IPS-18c (cell line): Measurements from ENCODE around the gene DSC2.

ENCODE experiments used
- H3K4me3 ChIP-seq: 2 replicates; pipeline ENCODE4 v1.7.0; 2013; ENCODE audit warnings: low read depth, mild to moderate bottlenecking, low read length, moderate library complexity; ENCODE audit not compliant: insufficient read depth
- H3K9me3 ChIP-seq: one replicate; pipeline ENCODE4 v1.6.1; 2013; ENCODE audit warnings: mild to moderate bottlenecking, low read length, moderate library complexity; ENCODE audit not compliant: control insufficient read depth, insufficient read depth

The DSC2 gene

DNA sequence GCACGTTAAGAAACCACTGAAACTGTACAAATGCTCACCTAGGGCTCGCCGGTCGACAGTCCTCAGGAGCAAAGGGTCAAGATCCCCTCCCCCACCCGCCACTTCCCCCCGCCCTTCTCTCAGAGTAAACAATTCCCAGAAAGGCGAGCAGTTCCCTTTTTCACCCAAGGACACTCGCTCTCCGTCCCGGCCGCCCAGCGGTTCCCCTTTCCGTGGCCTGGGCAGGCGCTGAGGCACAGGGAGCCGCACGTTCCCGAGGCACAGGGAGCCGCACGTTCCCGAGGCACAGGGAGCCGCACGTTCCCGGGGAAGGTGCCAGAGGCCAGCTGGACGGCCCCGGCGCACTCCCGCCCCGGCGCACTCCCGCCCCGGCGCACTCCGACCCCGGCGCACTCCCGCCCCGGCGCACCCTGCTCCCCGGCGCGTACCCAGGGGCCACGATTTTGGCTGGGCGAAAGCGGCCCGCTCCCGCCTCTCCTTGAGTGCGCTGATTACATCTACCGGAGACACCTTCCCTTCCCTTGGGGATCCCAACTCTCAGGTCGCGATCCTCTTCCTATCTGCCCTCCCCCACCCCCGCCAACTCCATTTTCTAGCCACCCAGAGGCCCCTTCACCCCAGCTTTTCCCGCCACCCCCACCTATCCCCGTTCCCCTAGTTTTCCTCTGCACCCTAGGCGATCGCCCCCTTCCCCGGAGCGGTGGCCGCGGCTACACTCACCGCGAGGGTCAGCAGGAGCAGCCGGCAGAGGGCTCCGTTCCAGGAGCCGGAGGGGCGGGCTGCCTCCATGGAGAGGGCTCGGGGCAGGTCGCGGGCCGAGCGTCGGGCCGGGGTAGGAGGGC lies 817 bp downstream of the DSC2 start:
- Histone ChIP-seq H3K4me3 (peak overlapping the region; percentile 76), H3K9me3 (no peaks in the 10 kb centered on the region)

DNA sequence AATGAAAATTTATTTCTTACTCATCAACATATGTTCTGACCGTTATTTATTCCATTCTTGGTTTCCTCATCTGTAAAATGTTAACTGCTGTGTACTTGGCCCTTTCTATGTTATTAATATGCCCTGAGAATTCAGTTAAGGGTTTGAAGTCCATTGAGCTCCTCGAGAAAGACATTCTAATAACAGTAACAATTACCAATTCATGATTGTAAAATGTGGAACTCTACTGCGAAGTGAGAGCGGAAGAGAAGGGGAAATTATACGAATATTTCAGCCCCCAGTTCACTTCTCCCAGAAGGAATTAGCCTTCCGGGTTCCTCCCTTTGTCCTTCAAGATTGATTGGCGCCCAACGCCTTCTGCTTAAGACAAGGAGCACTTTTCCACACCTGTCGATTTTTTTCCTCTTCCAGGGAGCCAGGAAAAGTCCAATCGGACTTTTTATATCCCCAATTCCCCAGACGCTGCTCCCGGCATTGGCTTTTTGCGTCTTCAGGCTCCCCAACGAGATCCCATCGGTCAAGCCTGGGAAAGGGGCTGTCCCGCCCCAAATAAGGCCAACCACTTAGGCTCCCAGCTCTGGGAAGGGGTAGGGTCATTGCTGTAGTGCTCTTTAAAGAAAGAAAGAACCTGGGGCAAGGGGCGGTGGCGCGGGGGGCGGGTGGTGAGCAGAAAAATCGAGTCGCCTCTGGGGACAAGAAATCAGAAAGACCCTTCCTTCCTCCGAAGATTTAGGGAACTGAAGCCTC lies 1.6 kb downstream of the DSC2 start:
- Histone ChIP-seq H3K9me3 (no peaks in the 10 kb centered on the region), H3K4me3 (peak overlapping the region; percentile 76)

DNA sequence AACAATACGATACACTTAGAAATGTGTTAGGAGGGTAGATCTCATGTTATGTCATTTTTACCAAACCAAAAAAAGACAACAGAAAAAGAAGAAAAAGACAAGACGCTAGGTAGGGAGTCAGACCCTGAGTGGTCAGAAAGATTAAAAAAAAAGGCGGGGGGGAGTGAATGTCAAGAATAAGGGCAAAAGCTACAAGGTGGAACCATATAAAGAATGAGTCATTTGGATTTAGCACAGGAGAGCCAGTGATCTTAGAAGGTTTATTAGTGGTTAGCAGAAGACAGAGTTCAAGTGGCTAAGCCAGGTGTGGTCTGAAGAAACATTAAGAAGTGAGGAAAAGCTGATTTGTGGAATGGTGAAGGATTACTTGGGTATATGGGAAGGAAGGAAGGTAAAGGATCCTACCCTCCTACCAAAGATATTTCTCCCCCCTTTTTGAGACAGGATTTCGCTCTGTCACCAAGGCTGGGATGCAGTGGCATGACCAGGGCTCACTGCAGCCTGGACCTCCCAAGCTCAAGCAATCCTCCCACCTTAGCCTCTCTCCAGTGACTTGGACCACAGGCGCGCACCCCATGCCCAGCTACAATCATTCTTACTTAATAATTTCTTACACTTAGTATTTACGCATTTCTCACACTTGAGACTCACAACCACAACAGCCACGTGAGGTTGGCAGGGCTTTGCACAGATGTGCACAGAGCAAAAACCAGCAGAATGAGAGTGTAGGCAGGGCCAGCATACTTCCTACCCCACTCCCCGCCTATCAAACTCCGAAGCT lies 2.6 kb downstream of the DSC2 start:
- Histone ChIP-seq H3K4me3 (no peak overlapping the region; the same call in 1 of the 2 replicates), H3K9me3 (no peaks in the 10 kb centered on the region)

GRCh38 chr18:31098878-31099277 lies 3.3 kb downstream of the DSC2 start:
- Histone ChIP-seq H3K9me3 (no peaks in the 10 kb centered on the region), H3K4me3 (no peak overlapping the region)

DNA sequence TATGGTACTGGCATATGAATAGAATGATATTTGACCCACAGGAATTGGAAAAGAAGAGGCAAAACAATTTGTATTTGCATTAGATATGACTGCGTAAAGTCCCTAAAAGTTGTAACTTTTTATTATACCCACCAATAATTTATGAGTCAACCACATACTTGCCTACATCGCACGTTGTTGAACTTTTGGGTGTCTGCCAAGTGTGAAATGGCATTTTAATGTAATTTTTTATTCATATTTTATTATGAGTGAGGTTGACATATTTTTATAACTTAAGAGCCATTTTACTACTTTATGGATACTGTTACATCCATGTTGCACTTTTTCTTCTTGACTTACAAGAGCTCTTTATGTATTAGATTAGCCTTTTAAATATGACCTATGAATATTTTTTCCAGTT lies 4.6 kb downstream of the DSC2 start:
- no peak overlapping the region for H3K4me3 ChIP-seq
- no peaks in the 10 kb centered on the region for H3K9me3 ChIP-seq

- no peaks in the 10 kb centered on the region for H3K9me3 ChIP-seq
- no peak overlapping the region for H3K4me3 ChIP-seq
These were observed 8.3 kb downstream of the DSC2 start for GRCh38 chr18:31093880-31094279.

- no peaks in the 10 kb centered on the region for H3K9me3 ChIP-seq
- H3K4me3 ChIP-seq: no peak overlapping the region
These were observed 8.9 kb downstream of the DSC2 start for GRCh38 chr18:31093294-31093693.

- no peak overlapping the region for H3K4me3 ChIP-seq
- H3K9me3 ChIP-seq: no peaks in the 10 kb centered on the region
These were observed 10.9 kb downstream of the DSC2 start for GRCh38 chr18:31091350-31091749.

- Histone ChIP-seq H3K9me3 (no peaks in the 10 kb centered on the region), H3K4me3 (no peak overlapping the region)
These were observed 13.7 kb downstream of the DSC2 start for GRCh38 chr18:31088532-31088931.

- no peak overlapping the region for H3K4me3 ChIP-seq
- H3K9me3 ChIP-seq: no peaks in the 10 kb centered on the region
These were observed 22.2 kb downstream of the DSC2 start for GRCh38 chr18:31079973-31080372.

GRCh38 chr18:31077878-31078277 lies 24.3 kb downstream of the DSC2 start:
- Histone ChIP-seq H3K9me3 (no peaks in the 10 kb centered on the region), H3K4me3 (no peak overlapping the region)

DNA sequence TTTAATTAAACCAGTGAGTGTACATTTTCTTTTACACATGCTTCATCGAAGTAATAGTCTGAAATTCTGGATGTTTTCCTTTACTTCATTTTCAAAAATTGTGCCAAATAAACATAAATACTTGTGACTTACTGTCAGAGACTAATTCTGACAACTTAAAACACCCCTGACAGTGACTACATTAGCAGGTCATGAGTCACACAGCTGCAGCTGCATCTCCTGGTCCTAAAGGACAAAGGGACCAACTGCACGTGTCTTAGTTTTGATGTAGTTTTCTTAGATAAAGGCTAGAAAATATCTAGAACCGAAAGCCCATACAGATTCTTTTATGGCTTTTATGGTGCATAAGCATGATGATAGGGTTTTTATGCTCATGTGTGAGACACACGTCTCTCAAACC lies 30.0 kb downstream of the DSC2 start:
- H3K4me3 ChIP-seq: no peak overlapping the region
- no peaks in the 10 kb centered on the region for H3K9me3 ChIP-seq

DNA sequence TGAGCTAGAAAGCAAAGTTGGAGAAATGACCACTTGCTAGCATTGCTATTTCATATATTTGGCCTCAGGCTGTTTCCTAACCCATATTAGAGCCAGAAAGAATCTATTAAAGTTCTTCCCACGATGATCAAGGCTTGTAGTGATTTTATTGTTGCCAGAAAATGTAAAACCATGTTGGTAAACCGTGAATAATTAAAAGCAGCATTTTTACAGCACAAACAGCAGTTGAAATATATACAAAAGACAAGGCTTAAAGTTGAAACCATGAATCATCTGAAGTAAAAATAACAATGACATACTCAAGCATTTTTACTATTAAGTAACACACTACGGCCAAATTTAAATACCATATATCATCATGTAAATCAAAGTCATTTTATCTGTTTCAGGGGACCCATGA lies 32.0 kb downstream of the DSC2 start:
- Histone ChIP-seq H3K4me3 (no peak overlapping the region), H3K9me3 (no peaks in the 10 kb centered on the region)

GRCh38 chr18:31066266-31066665 lies 36.0 kb downstream of the DSC2 start:
- H3K9me3 ChIP-seq: no peaks in the 10 kb centered on the region
- no peak overlapping the region for H3K4me3 ChIP-seq

DNA sequence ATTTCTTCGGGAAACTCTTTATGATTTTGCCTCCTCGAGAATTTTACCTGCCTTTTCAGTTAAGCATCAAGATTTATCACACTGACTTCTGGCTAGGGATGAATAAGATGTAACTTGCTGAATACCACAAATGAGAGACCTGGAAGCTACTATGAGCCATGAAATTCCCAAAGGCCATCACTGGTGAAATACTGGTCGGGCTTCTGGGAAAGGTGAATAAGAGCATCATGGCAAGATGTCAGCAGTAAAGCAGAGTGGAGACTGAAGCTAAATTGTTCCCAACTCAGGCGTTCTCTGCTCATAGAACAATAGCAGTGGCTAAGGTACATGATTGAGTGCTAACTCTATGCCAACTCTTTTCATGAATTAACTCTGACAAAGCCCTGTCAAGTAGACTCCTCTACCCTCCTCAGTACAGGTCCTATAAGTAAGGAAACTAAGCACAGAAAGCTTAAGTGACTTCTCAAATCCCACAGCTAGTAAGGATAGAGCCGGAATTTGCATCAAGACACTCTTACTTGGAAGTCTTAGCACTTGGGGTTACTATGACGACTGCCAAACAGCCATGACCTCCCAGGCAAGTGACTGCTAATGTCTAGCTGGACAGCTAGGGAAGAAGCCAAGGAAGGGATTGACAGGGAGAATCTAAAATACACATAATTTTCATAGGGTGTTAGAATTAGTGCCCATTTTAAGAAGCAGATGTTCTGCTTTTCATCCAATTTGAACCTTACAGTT lies 37.0 kb downstream of the DSC2 start:
- no peaks in the 10 kb centered on the region for H3K9me3 ChIP-seq
- H3K4me3 ChIP-seq: no peak overlapping the region

DNA sequence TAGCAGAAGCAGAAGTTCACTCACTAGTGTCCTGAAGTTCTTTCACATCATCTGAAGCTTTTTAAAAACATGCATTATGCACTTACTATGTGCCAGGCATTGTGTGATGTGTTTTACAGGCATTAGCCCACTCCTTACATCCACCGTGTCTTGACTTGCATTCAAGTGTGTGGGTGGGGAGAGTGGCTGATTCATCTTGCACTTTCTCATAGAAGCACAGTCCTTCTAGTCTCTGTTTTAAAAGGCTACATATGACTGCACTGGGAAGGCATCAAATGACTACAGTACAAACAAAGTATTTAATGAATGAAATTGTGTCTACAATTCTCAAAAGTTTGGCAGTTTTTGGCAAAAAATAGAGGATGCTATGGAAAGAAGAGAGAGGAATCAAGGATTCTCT lies 38.1 kb downstream of the DSC2 start:
- Histone ChIP-seq H3K4me3 (no peak overlapping the region), H3K9me3 (no peaks in the 10 kb centered on the region)

DNA sequence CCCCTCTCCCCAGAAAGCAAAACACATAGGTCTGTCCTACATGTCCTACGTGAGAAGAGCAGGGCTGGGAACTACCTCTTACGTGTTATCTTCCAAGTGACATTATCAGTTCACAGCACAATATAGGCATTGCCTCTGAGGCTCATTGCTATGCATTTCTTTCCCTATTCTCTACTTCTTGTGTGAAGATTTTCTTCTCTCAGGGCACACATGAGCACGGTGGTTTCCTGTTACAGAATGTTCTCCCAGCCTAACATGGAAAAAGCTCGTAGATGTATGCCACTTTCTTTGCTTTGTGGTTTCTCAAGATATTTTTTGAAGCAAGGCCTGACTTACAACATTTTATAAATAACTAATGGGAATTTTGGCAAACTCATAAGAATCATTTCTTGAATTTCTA lies 40.3 kb downstream of the DSC2 start:
- Histone ChIP-seq H3K4me3 (no peak overlapping the region), H3K9me3 (no peaks in the 10 kb centered on the region)
